DOHH2 (cell line): ENCODE data around the gene ECSIT.

Source experiments
- H3F3A ChIP-seq: fragments of 200-600 bp; sonication (generic), shearing (Covaris generic); 2 replicates; pipeline ENCODE4 v1.6.0; 2016; ENCODE audit warnings: antibody characterized with exemption, mild to moderate bottlenecking; ENCODE audit not compliant: control insufficient read depth, insufficient read depth
- H3K27ac ChIP-seq: fragments of 200-600 bp; sonication (generic); 2 replicates; pipeline ENCODE4 v1.5.1; 2014; ENCODE audit warnings: low read depth, mild to moderate bottlenecking, low read length, moderate library complexity
- H3K27me3 ChIP-seq: fragments of 200-600 bp; sonication (generic); 2 replicates; pipeline ENCODE4 v1.6.1; 2014; ENCODE audit warnings: mild to moderate bottlenecking, low read length, mixed read lengths; ENCODE audit not compliant: control insufficient read depth
- H3K36me3 ChIP-seq: fragments of 200-600 bp; sonication (generic); 2 replicates; pipeline ENCODE4 v1.6.1; 2014; ENCODE audit warnings: mild to moderate bottlenecking, low read length, moderate library complexity, mixed read lengths; ENCODE audit not compliant: control insufficient read depth
- H3K4me1 ChIP-seq: fragments of 200-600 bp; sonication (generic); 2 replicates; pipeline ENCODE4 v1.6.1; 2014; ENCODE audit warnings: mild to moderate bottlenecking, low read length, mixed read lengths; ENCODE audit not compliant: control insufficient read depth
- H3K4me2 ChIP-seq: fragments of 200-600 bp; sonication (generic); 2 replicates; pipeline ENCODE4 v1.6.0; 2014; ENCODE audit warnings: mild to moderate bottlenecking, low read length, moderate library complexity
- H3K4me3 ChIP-seq: fragments of 200-600 bp; sonication (generic); 2 replicates; pipeline ENCODE4 v1.5.1; 2014; ENCODE audit warnings: mild to moderate bottlenecking, low read length, mixed read lengths
- H3K79me2 ChIP-seq: fragments of 200-600 bp; sonication (generic); 2 replicates; pipeline ENCODE4 v1.6.1; 2014; ENCODE audit warnings: mild to moderate bottlenecking, low read length, mixed read lengths; ENCODE audit not compliant: control insufficient read depth
- H3K9me2 ChIP-seq: fragments of 200-600 bp; sonication (generic); replicated peaks from 2 replicates; pipeline ENCODE4 v1.6.1; 2014; ENCODE audit warnings: mild to moderate bottlenecking, low read length, mixed read lengths; ENCODE audit not compliant: control insufficient read depth
- H3K9me3 ChIP-seq: fragments of 200-600 bp; sonication (generic); 2 replicates; pipeline ENCODE4 v1.6.1; 2014; ENCODE audit warnings: antibody characterized with exemption, low read length, mixed read lengths; ENCODE audit not compliant: control insufficient read depth, insufficient read depth
- H4K20me1 ChIP-seq: fragments of 200-600 bp; sonication (generic); 2 replicates; pipeline ENCODE4 v1.6.0; 2014; ENCODE audit warnings: low read depth, mild to moderate bottlenecking, antibody characterized with exemption, low read length, moderate library complexity; ENCODE audit not compliant: control insufficient read depth, insufficient read depth
- CTCF ChIP-seq: fragments of 200-600 bp; sonication (generic); IDR thresholded peaks from one replicate; pipeline ENCODE4 v1.5.1; 2014; ENCODE audit warnings: antibody characterized with exemption, mild to moderate bottlenecking, low read depth, low read length; ENCODE audit not compliant: poor library complexity, severe bottlenecking
- EZH2phosphoT487 ChIP-seq: fragments of 200-600 bp; sonication (generic); IDR thresholded peaks from 2 replicates; pipeline ENCODE4 v1.6.1; 2017; ENCODE audit warnings: borderline replicate concordance, mild to moderate bottlenecking, antibody characterized with exemption, low read length, moderate library complexity, mixed read lengths

The ECSIT gene

DNA sequence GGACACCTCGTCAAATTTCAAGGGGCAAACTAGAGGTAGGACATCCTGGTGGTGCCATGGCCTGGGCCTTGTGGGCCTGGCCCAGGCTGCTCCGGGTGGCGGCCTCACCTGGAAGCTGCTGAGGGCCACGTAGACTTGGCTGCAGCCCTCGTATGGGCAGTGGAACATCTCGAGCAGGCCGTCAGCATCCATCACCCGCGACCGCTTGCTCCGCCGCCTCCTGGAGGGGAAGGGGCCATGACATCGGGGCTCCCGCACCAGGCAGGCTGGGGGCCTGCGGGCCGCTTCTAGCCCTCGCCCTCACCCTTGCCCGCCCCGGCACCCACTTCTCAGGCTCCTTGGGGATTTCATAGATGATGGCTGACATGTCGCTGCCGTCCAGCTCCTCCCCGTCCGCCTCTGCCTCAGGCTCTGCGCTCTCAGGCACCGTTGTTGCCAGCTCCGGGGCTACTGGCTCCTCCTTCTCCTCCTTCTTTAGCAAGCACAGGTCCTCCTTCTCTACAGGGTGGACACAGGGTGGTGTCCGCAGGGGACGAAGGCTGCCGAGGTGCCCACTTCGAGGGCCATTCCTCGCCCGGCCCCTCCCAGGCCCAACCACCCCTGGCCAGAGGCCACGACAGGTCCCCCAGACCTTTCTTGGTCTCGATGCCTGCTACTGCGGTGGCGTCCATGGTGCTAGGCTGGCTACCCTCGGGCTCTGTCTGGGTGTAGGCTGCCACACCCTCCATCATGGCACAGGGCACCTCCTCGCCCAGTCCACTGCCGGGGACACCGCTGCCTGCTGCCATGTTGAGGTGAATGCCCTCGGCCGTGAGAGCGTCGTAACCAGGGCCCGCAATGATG, 42.1 kb downstream of the ECSIT start:
- no peak overlapping the region for H3K4me3 ChIP-seq
- no peak overlapping the region for H3K4me2 ChIP-seq
- H3K4me1 ChIP-seq: peaks cover 13% of the 10 kb centered on the region
- H3F3A ChIP-seq: no peaks in the 10 kb centered on the region
- H3K79me2 ChIP-seq: no peaks in the 10 kb centered on the region
- TF ChIP-seq EZH2phosphoT487: no peak
- no peak for TF ChIP-seq CTCF
- no peaks in the 10 kb centered on the region for H3K9me2 ChIP-seq
- no peak overlapping the region for H3K27ac ChIP-seq
- no peaks in the 10 kb centered on the region for H4K20me1 ChIP-seq
- H3K27me3 ChIP-seq: no peaks in the 10 kb centered on the region
- peaks cover 7% of the 10 kb centered on the region; the same call in 1 of the 2 replicates for H3K36me3 ChIP-seq
- no peaks in the 10 kb centered on the region for H3K9me3 ChIP-seq

DNA sequence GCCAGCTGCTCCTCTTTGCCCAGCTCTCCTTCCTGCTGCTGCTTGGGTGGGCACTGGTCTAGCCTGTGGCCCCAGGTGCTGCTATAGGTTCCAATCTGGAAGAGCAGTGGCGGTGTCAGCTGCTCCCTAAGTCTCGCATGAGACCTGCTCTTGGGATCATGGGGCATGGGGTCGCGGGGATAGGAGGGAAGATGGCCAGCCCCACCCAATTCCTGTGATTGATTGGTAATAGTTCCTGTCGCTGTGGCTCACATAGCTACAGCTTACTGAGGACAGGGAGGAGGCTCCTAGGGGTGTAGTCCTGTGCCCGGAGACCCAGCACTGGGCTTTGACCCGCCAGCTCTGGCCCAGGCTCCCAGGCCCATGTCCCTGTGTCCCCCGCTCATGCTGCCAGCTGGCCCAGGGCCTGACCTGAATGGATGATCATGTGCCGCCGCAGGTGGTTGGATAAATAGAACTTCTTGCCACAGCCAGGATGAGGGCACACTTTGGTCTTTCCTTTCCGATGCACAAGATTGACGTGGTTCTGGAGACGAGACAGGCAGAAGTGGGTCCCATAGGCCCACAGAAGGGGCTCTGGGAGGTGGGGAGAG, 43.6 kb downstream of the ECSIT start:
- Histone ChIP-seq H3K79me2 (no peaks in the 10 kb centered on the region), H3K4me2 (no peak overlapping the region), H3K36me3 (no peaks in the 10 kb centered on the region; the same call in 1 of the 2 replicates), H3K27ac (no peak overlapping the region), H4K20me1 (no peaks in the 10 kb centered on the region), H3K27me3 (no peaks in the 10 kb centered on the region; the same call in 1 of the 2 replicates), H3F3A (no peaks in the 10 kb centered on the region), H3K9me3 (no peaks in the 10 kb centered on the region), H3K4me1 (peaks cover 14% of the 10 kb centered on the region), H3K4me3 (no peak overlapping the region), H3K9me2 (no peaks in the 10 kb centered on the region)
- TF ChIP-seq CTCF (no peak), EZH2phosphoT487 (no peak)

- Histone ChIP-seq H4K20me1 (no peaks in the 10 kb centered on the region), H3K36me3 (no peaks in the 10 kb centered on the region), H3F3A (no peaks in the 10 kb centered on the region), H3K27ac (no peak overlapping the region), H3K9me3 (no peaks in the 10 kb centered on the region), H3K4me1 (peaks cover 19% of the 10 kb centered on the region), H3K4me2 (no peak overlapping the region), H3K79me2 (no peaks in the 10 kb centered on the region), H3K27me3 (no peaks in the 10 kb centered on the region; the same call in 1 of the 2 replicates), H3K9me2 (no peaks in the 10 kb centered on the region), H3K4me3 (no peak overlapping the region)
- no peak for TF ChIP-seq EZH2phosphoT487
- no peak for TF ChIP-seq CTCF
Measured at GRCh38 chr19:11483366-11484111, 45.4 kb downstream of the ECSIT start.
